ENCODE results near the gene TCF7L1.

Gene TCF7L1

GRCh38 chr2:85162746-85163301 is 29.6 kb downstream of the TCF7L1 start:
- no peaks in the 10 kb centered on the region for H3K4me1 Mint-ChIP-seq
- no peak overlapping the region for H3K27ac Mint-ChIP-seq
- no peak for DNase-seq (ENCODE audit: low spot score in 2 of 2)
- peaks cover 6% of the 10 kb centered on the region for H3K27me3 Mint-ChIP-seq
- H3K9me3 Mint-ChIP-seq = no peaks in the 10 kb centered on the region
- no peak for ATAC-seq (ENCODE audit: low read depth)
- H3K4me3 Mint-ChIP-seq = no peak overlapping the region
- no peaks in the 10 kb centered on the region for H3K36me3 Mint-ChIP-seq

- Mint-ChIP-seq H3K27ac (no peak overlapping the region), H3K36me3 (no peaks in the 10 kb centered on the region), H3K4me3 (no peak overlapping the region), H3K27me3 (peaks cover 6% of the 10 kb centered on the region), H3K4me1 (no peaks in the 10 kb centered on the region), H3K9me3 (no peaks in the 10 kb centered on the region)
- ATAC-seq (ENCODE audit: low read depth) = no peak
- no peak for DNase-seq (ENCODE audit: low spot score in 2 of 2)
Observed at GRCh38 chr2:85163675-85164074, 30.5 kb downstream of the TCF7L1 start.

GRCh38 chr2:85164145-85164569 is 31.0 kb downstream of the TCF7L1 start:
- H3K27ac Mint-ChIP-seq = no peak overlapping the region
- H3K9me3 Mint-ChIP-seq = no peaks in the 10 kb centered on the region
- no peak overlapping the region for H3K4me3 Mint-ChIP-seq
- peaks cover 9% of the 10 kb centered on the region for H3K27me3 Mint-ChIP-seq
- no peak for ATAC-seq (ENCODE audit: low read depth)
- DNase-seq (ENCODE audit: low spot score in 2 of 2) = no peak
- H3K36me3 Mint-ChIP-seq = no peaks in the 10 kb centered on the region
- H3K4me1 Mint-ChIP-seq = peaks cover 2% of the 10 kb centered on the region

- DNase-seq (ENCODE audit: low spot score in 2 of 2) (no peak), ATAC-seq (ENCODE audit: low read depth) (no peak)
- no peaks in the 10 kb centered on the region for H3K36me3 Mint-ChIP-seq
- no peaks in the 10 kb centered on the region for H3K9me3 Mint-ChIP-seq
- peaks cover 6% of the 10 kb centered on the region for H3K27me3 Mint-ChIP-seq
- peaks cover 2% of the 10 kb centered on the region for H3K4me1 Mint-ChIP-seq
- no peak overlapping the region for H3K27ac Mint-ChIP-seq
- H3K4me3 Mint-ChIP-seq = no peak overlapping the region
Observed at GRCh38 chr2:85165088-85165690, 32.0 kb downstream of the TCF7L1 start.

GRCh38 chr2:85166021-85166420 is 32.8 kb downstream of the TCF7L1 start:
- Mint-ChIP-seq H3K27me3 (peaks cover 6% of the 10 kb centered on the region), H3K27ac (no peak overlapping the region), H3K4me3 (no peak overlapping the region), H3K4me1 (peaks cover 2% of the 10 kb centered on the region), H3K9me3 (peaks cover 5% of the 10 kb centered on the region), H3K36me3 (no peaks in the 10 kb centered on the region)
- DNase-seq (ENCODE audit: low spot score in 2 of 2) (no peak), ATAC-seq (ENCODE audit: low read depth) (no peak)

GRCh38 chr2:85167479-85167878 is 34.3 kb downstream of the TCF7L1 start:
- Mint-ChIP-seq H3K36me3 (no peaks in the 10 kb centered on the region), H3K27me3 (peaks cover 6% of the 10 kb centered on the region), H3K4me3 (no peak overlapping the region), H3K9me3 (peaks cover 5% of the 10 kb centered on the region), H3K27ac (no peak overlapping the region), H3K4me1 (peaks cover 2% of the 10 kb centered on the region)
- ATAC-seq (ENCODE audit: low read depth) = no peak
- no peak for DNase-seq (ENCODE audit: low spot score in 2 of 2)

GRCh38 chr2:85168942-85169341 is 35.8 kb downstream of the TCF7L1 start:
- Mint-ChIP-seq H3K36me3 (peaks cover 2% of the 10 kb centered on the region), H3K4me1 (peaks cover 2% of the 10 kb centered on the region), H3K9me3 (peaks cover 8% of the 10 kb centered on the region), H3K27ac (no peak overlapping the region), H3K27me3 (peaks cover 3% of the 10 kb centered on the region), H3K4me3 (no peak overlapping the region)
- ATAC-seq (ENCODE audit: low read depth) (no peak), DNase-seq (ENCODE audit: low spot score in 2 of 2) (no peak)

- no peak overlapping the region for H3K4me3 Mint-ChIP-seq
- no peak for ATAC-seq (ENCODE audit: low read depth)
- DNase-seq (ENCODE audit: low spot score in 2 of 2) = no peak
- H3K36me3 Mint-ChIP-seq = peaks cover 2% of the 10 kb centered on the region
- H3K27me3 Mint-ChIP-seq = peaks cover 3% of the 10 kb centered on the region
- H3K9me3 Mint-ChIP-seq = peaks cover 8% of the 10 kb centered on the region
- peaks cover 2% of the 10 kb centered on the region for H3K4me1 Mint-ChIP-seq
- no peak overlapping the region for H3K27ac Mint-ChIP-seq
Observed at GRCh38 chr2:85169581-85169980, 36.4 kb downstream of the TCF7L1 start.

- Mint-ChIP-seq H3K4me3 (no peak overlapping the region), H3K27me3 (peaks cover 3% of the 10 kb centered on the region), H3K36me3 (peaks cover 2% of the 10 kb centered on the region), H3K27ac (no peak overlapping the region), H3K9me3 (peaks cover 8% of the 10 kb centered on the region), H3K4me1 (peaks cover 2% of the 10 kb centered on the region)
- DNase-seq (ENCODE audit: low spot score in 2 of 2) (no peak), ATAC-seq (ENCODE audit: low read depth) (no peak)
Observed at GRCh38 chr2:85170938-85171475, 37.8 kb downstream of the TCF7L1 start.

GRCh38 chr2:85171916-85172315 is 38.7 kb downstream of the TCF7L1 start:
- Mint-ChIP-seq H3K9me3 (peaks cover 8% of the 10 kb centered on the region), H3K4me3 (no peak overlapping the region), H3K27me3 (peaks cover 7% of the 10 kb centered on the region), H3K36me3 (peaks cover 2% of the 10 kb centered on the region), H3K4me1 (peaks cover 2% of the 10 kb centered on the region), H3K27ac (no peak overlapping the region)
- no peak for DNase-seq (ENCODE audit: low spot score in 2 of 2)
- no peak for ATAC-seq (ENCODE audit: low read depth)

- Mint-ChIP-seq H3K9me3 (peaks cover 8% of the 10 kb centered on the region), H3K4me3 (no peak overlapping the region), H3K27ac (no peak overlapping the region), H3K4me1 (peaks cover 4% of the 10 kb centered on the region), H3K36me3 (peaks cover 2% of the 10 kb centered on the region), H3K27me3 (peaks cover 6% of the 10 kb centered on the region)
- DNase-seq (ENCODE audit: low spot score in 2 of 2) (no peak), ATAC-seq (ENCODE audit: low read depth) (no peak)
Observed at GRCh38 chr2:85173909-85174308, 40.7 kb downstream of the TCF7L1 start.

- H3K36me3 Mint-ChIP-seq = peaks cover 2% of the 10 kb centered on the region
- H3K9me3 Mint-ChIP-seq = peaks cover 8% of the 10 kb centered on the region
- no peak for DNase-seq (ENCODE audit: low spot score in 2 of 2)
- H3K4me1 Mint-ChIP-seq = peaks cover 2% of the 10 kb centered on the region
- H3K4me3 Mint-ChIP-seq = no peak overlapping the region
- H3K27ac Mint-ChIP-seq = no peak overlapping the region
- no peak for ATAC-seq (ENCODE audit: low read depth)
- H3K27me3 Mint-ChIP-seq = peaks cover 3% of the 10 kb centered on the region
Observed at GRCh38 chr2:85174943-85175342, 41.8 kb downstream of the TCF7L1 start.

- Mint-ChIP-seq H3K4me1 (peaks cover 2% of the 10 kb centered on the region), H3K9me3 (peaks cover 5% of the 10 kb centered on the region), H3K36me3 (peaks cover 2% of the 10 kb centered on the region), H3K27me3 (peaks cover 7% of the 10 kb centered on the region), H3K4me3 (no peak overlapping the region), H3K27ac (no peak overlapping the region)
- DNase-seq (ENCODE audit: low spot score in 2 of 2) = no peak
- no peak for ATAC-seq (ENCODE audit: low read depth)
Observed at GRCh38 chr2:85175369-85176299, 42.4 kb downstream of the TCF7L1 start.
